Neuron (in vitro differentiated cells): ENCODE measurements around the gene AGXT2.

Source experiments
- H2AFZ ChIP-seq: one replicate; pipeline ENCODE4 v1.6.1; 2013; ENCODE audit warnings: low read depth, mild to moderate bottlenecking, inconsistent platforms, low read length, moderate library complexity
- H3K27me3 ChIP-seq: one replicate; pipeline ENCODE4 v1.6.1; 2013; ENCODE audit warnings: low read length; ENCODE audit not compliant: insufficient read depth
- H3K36me3 ChIP-seq: one replicate; pipeline ENCODE4 v1.6.1; 2013; ENCODE audit warnings: low read length; ENCODE audit not compliant: insufficient read depth
- H3K4me1 ChIP-seq: one replicate; pipeline ENCODE4 v1.6.1; 2013; ENCODE audit warnings: low read length; ENCODE audit not compliant: insufficient read depth
- H3K4me3 ChIP-seq: 2 replicates; pipeline ENCODE4 v1.5.1; 2013; ENCODE audit warnings: mild to moderate bottlenecking, low read length, moderate library complexity
- H3K9me3 ChIP-seq: one replicate; pipeline ENCODE4 v1.6.1; 2013; ENCODE audit warnings: low read length

AGXT2 gene

GRCh38 chr5:35023391-35024178, 24.2 kb downstream of the AGXT2 start:
- no peaks in the 10 kb centered on the region for H3K9me3 ChIP-seq
- H2AFZ ChIP-seq = no peak overlapping the region
- no peak overlapping the region for H3K4me3 ChIP-seq
- no peaks in the 10 kb centered on the region for H3K36me3 ChIP-seq
- H3K4me1 ChIP-seq = no peaks in the 10 kb centered on the region
- H3K27me3 ChIP-seq = no peaks in the 10 kb centered on the region

GRCh38 chr5:35016174-35017051, 31.3 kb downstream of the AGXT2 start:
- no peak overlapping the region for H2AFZ ChIP-seq
- no peaks in the 10 kb centered on the region for H3K4me1 ChIP-seq
- peaks cover 2% of the 10 kb centered on the region for H3K9me3 ChIP-seq
- H3K27me3 ChIP-seq = no peaks in the 10 kb centered on the region
- H3K36me3 ChIP-seq = no peaks in the 10 kb centered on the region
- H3K4me3 ChIP-seq = no peak overlapping the region

- no peaks in the 10 kb centered on the region for H3K36me3 ChIP-seq
- H3K4me3 ChIP-seq = no peak overlapping the region
- H3K9me3 ChIP-seq = peaks cover 2% of the 10 kb centered on the region
- H2AFZ ChIP-seq = no peak overlapping the region
- no peaks in the 10 kb centered on the region for H3K27me3 ChIP-seq
- H3K4me1 ChIP-seq = no peaks in the 10 kb centered on the region
Measured at GRCh38 chr5:35015063-35015462, 32.7 kb downstream of the AGXT2 start.

- Histone ChIP-seq H3K4me1 (peaks cover 4% of the 10 kb centered on the region), H2AFZ (no peak overlapping the region), H3K27me3 (no peaks in the 10 kb centered on the region), H3K9me3 (peaks cover 2% of the 10 kb centered on the region), H3K4me3 (no peak overlapping the region), H3K36me3 (no peaks in the 10 kb centered on the region)
Measured at GRCh38 chr5:35012796-35013195, 35.0 kb downstream of the AGXT2 start.

GRCh38 chr5:35012365-35012764, 35.4 kb downstream of the AGXT2 start:
- Histone ChIP-seq H3K27me3 (no peaks in the 10 kb centered on the region), H2AFZ (no peak overlapping the region), H3K4me1 (peaks cover 4% of the 10 kb centered on the region), H3K4me3 (no peak overlapping the region), H3K9me3 (peaks cover 2% of the 10 kb centered on the region), H3K36me3 (no peaks in the 10 kb centered on the region)

- Histone ChIP-seq H3K27me3 (no peaks in the 10 kb centered on the region), H3K4me3 (no peak overlapping the region), H3K4me1 (peaks cover 4% of the 10 kb centered on the region), H2AFZ (no peak overlapping the region), H3K36me3 (no peaks in the 10 kb centered on the region), H3K9me3 (peaks cover 3% of the 10 kb centered on the region)
Measured at GRCh38 chr5:35010676-35011075, 37.1 kb downstream of the AGXT2 start.

- no peaks in the 10 kb centered on the region for H3K27me3 ChIP-seq
- peaks cover 3% of the 10 kb centered on the region for H3K9me3 ChIP-seq
- peaks cover 4% of the 10 kb centered on the region for H3K4me1 ChIP-seq
Measured at GRCh38 chr5:35009657-35010056, 38.1 kb downstream of the AGXT2 start.

GRCh38 chr5:35009019-35009418, 38.7 kb downstream of the AGXT2 start:
- Histone ChIP-seq H3K36me3 (no peaks in the 10 kb centered on the region), H3K4me1 (peaks cover 4% of the 10 kb centered on the region), H3K9me3 (peaks cover 3% of the 10 kb centered on the region), H3K27me3 (peaks cover 4% of the 10 kb centered on the region), H2AFZ (no peak overlapping the region), H3K4me3 (no peak overlapping the region)

More at GRCh38 chr5:35009657-35010056, 38.1 kb downstream of the AGXT2 start:
- no peaks in the 10 kb centered on the region for H3K36me3 ChIP-seq
- H3K4me3 ChIP-seq = no peak overlapping the region
- no peak overlapping the region for H2AFZ ChIP-seq

GRCh38 chr5:35004771-35005170, 43.0 kb downstream of the AGXT2 start:
- H3K36me3 ChIP-seq = no peaks in the 10 kb centered on the region
- H3K4me3 ChIP-seq = no peak overlapping the region
- H3K9me3 ChIP-seq = peaks cover 2% of the 10 kb centered on the region
- no peak overlapping the region for H2AFZ ChIP-seq
- peaks cover 4% of the 10 kb centered on the region for H3K4me1 ChIP-seq
- peaks cover 4% of the 10 kb centered on the region for H3K27me3 ChIP-seq

- no peak overlapping the region for H2AFZ ChIP-seq
- peaks cover 4% of the 10 kb centered on the region for H3K27me3 ChIP-seq
- peaks cover 4% of the 10 kb centered on the region for H3K4me1 ChIP-seq
- H3K9me3 ChIP-seq = peaks cover 2% of the 10 kb centered on the region
- H3K4me3 ChIP-seq = no peak overlapping the region
- no peaks in the 10 kb centered on the region for H3K36me3 ChIP-seq
Measured at GRCh38 chr5:35004200-35004599, 43.5 kb downstream of the AGXT2 start.

- H2AFZ ChIP-seq = no peak overlapping the region
- peaks cover 2% of the 10 kb centered on the region for H3K9me3 ChIP-seq
- no peaks in the 10 kb centered on the region for H3K4me1 ChIP-seq
- H3K27me3 ChIP-seq = peaks cover 4% of the 10 kb centered on the region
- no peak overlapping the region for H3K4me3 ChIP-seq
- no peaks in the 10 kb centered on the region for H3K36me3 ChIP-seq
Measured at GRCh38 chr5:35003018-35003957, 44.5 kb downstream of the AGXT2 start.

- Histone ChIP-seq H3K4me3 (no peak overlapping the region), H3K4me1 (no peaks in the 10 kb centered on the region), H3K9me3 (peaks cover 2% of the 10 kb centered on the region), H3K27me3 (peaks cover 4% of the 10 kb centered on the region), H3K36me3 (no peaks in the 10 kb centered on the region), H2AFZ (no peak overlapping the region)
Measured at GRCh38 chr5:35002459-35002858, 45.3 kb downstream of the AGXT2 start.
